ENCODE results near the gene WASF3. TPM values are rescaled to one million over a fixed set of nuclear protein-coding genes. Genes with fewer than 3 reads are reported as not detected.

The WASF3 gene
- total RNA-seq, 2 experiments from 2014 or later, result 0.10 TPM; not detected in 1

- peaks cover 17% of the 10 kb centered on the region for H3K27me3 Mint-ChIP-seq
- no peaks in the 10 kb centered on the region for H3K9me3 Mint-ChIP-seq
- POLR2A ChIA-PET, result no interaction called here
- CTCF ChIA-PET, result no interaction called here
- intact Hi-C loops (cut with micrococcal nuclease), result no loop called here
- no peaks in the 10 kb centered on the region for H3K36me3 Mint-ChIP-seq
- H3K4me3 Mint-ChIP-seq, result no peak overlapping the region
- no peak overlapping the region for H3K27ac Mint-ChIP-seq
- H3K4me1 Mint-ChIP-seq (ENCODE audit: low read depth), result no peaks in the 10 kb centered on the region
- no peak for DNase-seq
Observed at GRCh38 chr13:26681036-26681435, 123.6 kb downstream of the WASF3 start.

- POLR2A ChIA-PET, result no interaction called here
- peaks cover 18% of the 10 kb centered on the region for H3K27me3 Mint-ChIP-seq
- no peak overlapping the region for H3K27ac Mint-ChIP-seq
- H3K4me3 Mint-ChIP-seq, result no peak overlapping the region
- CTCF ChIA-PET, result interaction anchor here (1.4 kb wide), 1 partner anchor 16 kb away, joined by 5 read pairs; no protein-coding TSS in a partner anchor
- H3K4me1 Mint-ChIP-seq (ENCODE audit: low read depth), result no peaks in the 10 kb centered on the region
- H3K9me3 Mint-ChIP-seq, result no peaks in the 10 kb centered on the region
- H3K36me3 Mint-ChIP-seq, result no peaks in the 10 kb centered on the region
- intact Hi-C loops (cut with micrococcal nuclease), result no loop called here
- DNase-seq, result no peak
Observed at GRCh38 chr13:26682606-26683005, 125.1 kb downstream of the WASF3 start.

- Mint-ChIP-seq H3K36me3 (no peaks in the 10 kb centered on the region), H3K9me3 (peaks cover 5% of the 10 kb centered on the region), H3K4me3 (no peak overlapping the region), H3K27ac (no peak overlapping the region), H3K4me1 (ENCODE audit: low read depth) (no peaks in the 10 kb centered on the region), H3K27me3 (peaks cover 19% of the 10 kb centered on the region)
- DNase-seq, result no peak
- intact Hi-C loops (cut with micrococcal nuclease), result no loop called here
- ChIA-PET POLR2A (no interaction called here), CTCF (interaction anchor here (2.0 to 5.2 kb wide), 2 partner anchors 13 kb away, joined by 15 to 28 read pairs; no protein-coding TSS in a partner anchor)
Observed at GRCh38 chr13:26685606-26686005, 128.1 kb downstream of the WASF3 start.

- no peak overlapping the region for H3K4me3 Mint-ChIP-seq
- H3K27ac Mint-ChIP-seq, result no peak overlapping the region
- H3K9me3 Mint-ChIP-seq, result peaks cover 8% of the 10 kb centered on the region
- ChIA-PET CTCF (interaction anchor here (5.2 kb wide), 1 partner anchor 13 kb away, joined by 28 read pairs; no protein-coding TSS in a partner anchor), POLR2A (no interaction called here)
- H3K4me1 Mint-ChIP-seq (ENCODE audit: low read depth), result no peaks in the 10 kb centered on the region
- DNase-seq, result no peak
- peaks cover 19% of the 10 kb centered on the region for H3K27me3 Mint-ChIP-seq
- H3K36me3 Mint-ChIP-seq, result no peaks in the 10 kb centered on the region
- intact Hi-C loops (cut with micrococcal nuclease), result no loop called here
Observed at GRCh38 chr13:26686285-26686684, 128.8 kb downstream of the WASF3 start.

DNA sequence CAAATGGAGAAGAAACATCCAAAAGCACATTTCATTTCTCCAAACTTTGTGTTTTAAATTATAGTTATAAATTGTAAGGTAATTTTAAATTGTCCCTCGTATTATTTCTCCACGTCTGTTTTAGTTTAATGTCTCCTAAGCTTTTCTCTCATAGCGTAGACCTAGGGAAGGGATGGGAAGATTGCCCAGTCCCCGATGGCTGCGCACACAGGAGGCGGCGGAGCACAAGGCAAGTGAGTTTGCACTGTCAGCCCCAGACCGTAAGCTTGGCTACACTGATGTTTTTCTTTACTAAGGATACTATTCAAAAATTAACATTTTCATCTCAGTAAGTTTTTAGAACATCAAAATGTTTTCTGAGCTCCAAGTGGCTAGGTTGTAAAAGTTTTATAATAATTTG lies 130.8 kb downstream of the WASF3 start:
- DNase-seq, result no peak
- H3K9me3 Mint-ChIP-seq, result peaks cover 13% of the 10 kb centered on the region
- H3K27ac Mint-ChIP-seq, result no peak overlapping the region
- H3K36me3 Mint-ChIP-seq, result no peaks in the 10 kb centered on the region
- CTCF ChIA-PET, result interaction anchor here (5.2 kb wide), 1 partner anchor 11 kb away, joined by 28 read pairs; no protein-coding TSS in a partner anchor
- POLR2A ChIA-PET, result no interaction called here
- peaks cover 11% of the 10 kb centered on the region for H3K27me3 Mint-ChIP-seq
- no peak overlapping the region for H3K4me3 Mint-ChIP-seq
- intact Hi-C loops (cut with micrococcal nuclease), result no loop called here
- H3K4me1 Mint-ChIP-seq (ENCODE audit: low read depth), result no peaks in the 10 kb centered on the region

- peaks cover 13% of the 10 kb centered on the region for H3K9me3 Mint-ChIP-seq
- no peaks in the 10 kb centered on the region for H3K4me1 Mint-ChIP-seq (ENCODE audit: low read depth)
- intact Hi-C loops (cut with micrococcal nuclease), result no loop called here
- ChIA-PET CTCF (interaction anchor here (5.2 kb wide), 1 partner anchor 10 kb away, joined by 28 read pairs; no protein-coding TSS in a partner anchor), POLR2A (no interaction called here)
- no peak overlapping the region for H3K27ac Mint-ChIP-seq
- no peaks in the 10 kb centered on the region for H3K36me3 Mint-ChIP-seq
- peaks cover 11% of the 10 kb centered on the region for H3K27me3 Mint-ChIP-seq
- no peak for DNase-seq
- H3K4me3 Mint-ChIP-seq, result no peak overlapping the region
Observed at GRCh38 chr13:26688980-26689379, 131.5 kb downstream of the WASF3 start.

- no peaks in the 10 kb centered on the region for H3K36me3 Mint-ChIP-seq
- H3K27ac Mint-ChIP-seq, result no peak overlapping the region
- POLR2A ChIA-PET, result no interaction called here
- H3K4me3 Mint-ChIP-seq, result no peak overlapping the region
- intact Hi-C loops (cut with micrococcal nuclease), result no loop called here
- no peaks in the 10 kb centered on the region for H3K4me1 Mint-ChIP-seq (ENCODE audit: low read depth)
- peaks cover 8% of the 10 kb centered on the region for H3K27me3 Mint-ChIP-seq
- CTCF ChIA-PET, result no interaction called here
- H3K9me3 Mint-ChIP-seq, result peaks cover 13% of the 10 kb centered on the region
- DNase-seq, result no peak
Observed at GRCh38 chr13:26693749-26694463, 136.4 kb downstream of the WASF3 start.

GRCh38 chr13:26694609-26695359 lies 137.3 kb downstream of the WASF3 start:
- DNase-seq, result no peak
- H3K9me3 Mint-ChIP-seq, result peaks cover 12% of the 10 kb centered on the region
- no peaks in the 10 kb centered on the region for H3K4me1 Mint-ChIP-seq (ENCODE audit: low read depth)

DNA sequence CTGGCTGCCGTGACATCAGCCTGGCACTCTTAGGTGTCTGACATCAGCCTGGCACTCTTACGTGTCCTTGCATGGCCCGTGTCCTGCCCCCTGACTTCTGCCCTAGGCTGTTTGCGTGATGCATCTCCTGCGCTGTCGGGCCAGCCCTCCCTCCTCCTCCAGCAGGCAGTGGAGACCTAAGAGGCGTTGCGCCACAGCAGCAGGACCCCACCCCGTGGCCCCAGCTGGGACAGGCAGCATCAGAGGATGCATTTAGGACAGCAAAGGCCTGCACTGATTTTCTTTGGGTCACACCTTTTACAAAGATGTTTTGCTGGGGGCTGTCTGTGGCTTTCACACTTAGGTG lies 137.8 kb downstream of the WASF3 start:
- intact Hi-C loops (cut with micrococcal nuclease), result no loop called here
- CTCF ChIA-PET, result interaction anchor here (2.4 to 6.0 kb wide), 2 partner anchors 212 to 510 kb away, joined by 10 to 153 read pairs; no protein-coding TSS in a partner anchor
- no peak for DNase-seq
- H3K4me3 Mint-ChIP-seq, result no peak overlapping the region
- H3K4me1 Mint-ChIP-seq (ENCODE audit: low read depth), result no peaks in the 10 kb centered on the region
- POLR2A ChIA-PET, result no interaction called here
- peaks cover 8% of the 10 kb centered on the region for H3K9me3 Mint-ChIP-seq
- H3K36me3 Mint-ChIP-seq, result no peaks in the 10 kb centered on the region
- H3K27ac Mint-ChIP-seq, result no peak overlapping the region
- H3K27me3 Mint-ChIP-seq, result peaks cover 5% of the 10 kb centered on the region

More at GRCh38 chr13:26694609-26695359, 137.3 kb downstream of the WASF3 start:
- H3K4me3 Mint-ChIP-seq, result no peak overlapping the region
- peaks cover 5% of the 10 kb centered on the region for H3K27me3 Mint-ChIP-seq
- H3K36me3 Mint-ChIP-seq, result no peaks in the 10 kb centered on the region
- ChIA-PET CTCF (interaction anchor here (6.0 kb wide), 1 partner anchor 510 kb away, joined by 153 read pairs; no protein-coding TSS in a partner anchor), POLR2A (interaction anchor here (0.6 kb wide), 1 partner anchor 10 kb away, joined by 3 read pairs; no protein-coding TSS in a partner anchor)
- intact Hi-C loops (cut with micrococcal nuclease), result no loop called here
- H3K27ac Mint-ChIP-seq, result no peak overlapping the region

GRCh38 chr13:26695891-26696311 lies 138.4 kb downstream of the WASF3 start:
- H3K36me3 Mint-ChIP-seq, result no peaks in the 10 kb centered on the region
- H3K27me3 Mint-ChIP-seq, result peaks cover 5% of the 10 kb centered on the region
- no peak overlapping the region for H3K27ac Mint-ChIP-seq
- DNase-seq, result no peak
- peaks cover 8% of the 10 kb centered on the region for H3K9me3 Mint-ChIP-seq
- ChIA-PET POLR2A (no interaction called here), CTCF (interaction anchor here (0.8 to 6.0 kb wide), 4 partner anchors 213 to 511 kb away, joined by 3 to 153 read pairs (median 7); no protein-coding TSS in a partner anchor)
- no peak overlapping the region for H3K4me3 Mint-ChIP-seq
- H3K4me1 Mint-ChIP-seq (ENCODE audit: low read depth), result no peaks in the 10 kb centered on the region
- intact Hi-C loops (cut with micrococcal nuclease), result no loop called here

GRCh38 chr13:26697069-26697955 lies 139.8 kb downstream of the WASF3 start:
- Mint-ChIP-seq H3K9me3 (no peaks in the 10 kb centered on the region), H3K4me1 (ENCODE audit: low read depth) (no peaks in the 10 kb centered on the region), H3K36me3 (no peaks in the 10 kb centered on the region), H3K4me3 (no peak overlapping the region), H3K27me3 (peaks cover 5% of the 10 kb centered on the region), H3K27ac (no peak overlapping the region)
- DNase-seq, result no peak
- intact Hi-C loops (cut with micrococcal nuclease), result no loop called here
- CTCF ChIA-PET, result interaction anchor here (1.7 to 6.0 kb wide), 3 partner anchors 214 to 512 kb away, joined by 4 to 153 read pairs (median 10); no protein-coding TSS in a partner anchor
- POLR2A ChIA-PET, result no interaction called here

All from activated CD4-positive, alpha-beta memory T cell treated with anti-CD3 and anti-CD28 coated beads for 36 hours (primary cell).